ENCODE results near the gene ZDHHC22. TPM values are rescaled to one million over a fixed set of nuclear protein-coding genes. Genes with fewer than 3 reads are reported as not detected.

Gene ZDHHC22, protein sequence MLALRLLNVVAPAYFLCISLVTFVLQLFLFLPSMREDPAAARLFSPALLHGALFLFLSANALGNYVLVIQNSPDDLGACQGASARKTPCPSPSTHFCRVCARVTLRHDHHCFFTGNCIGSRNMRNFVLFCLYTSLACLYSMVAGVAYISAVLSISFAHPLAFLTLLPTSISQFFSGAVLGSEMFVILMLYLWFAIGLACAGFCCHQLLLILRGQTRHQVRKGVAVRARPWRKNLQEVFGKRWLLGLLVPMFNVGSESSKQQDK
- total RNA-seq = not detected in 2 replicates

GRCh38 chr14:77141214-77142004 is at the start of gene ZDHHC22:
TSS of gene ZDHHC22 (minus strand) at chr14:77141791. CDS start at chr14:77139738, 2,053 bp downstream.

GRCh38 chr14:77181603-77182437 is 40.2 kb upstream of the ZDHHC22 start, which contains the start of gene TMEM63C:
TSS of gene TMEM63C (plus strand) at chr14:77181798. CDS start at chr14:77218814, 37,016 bp downstream.

DNA sequence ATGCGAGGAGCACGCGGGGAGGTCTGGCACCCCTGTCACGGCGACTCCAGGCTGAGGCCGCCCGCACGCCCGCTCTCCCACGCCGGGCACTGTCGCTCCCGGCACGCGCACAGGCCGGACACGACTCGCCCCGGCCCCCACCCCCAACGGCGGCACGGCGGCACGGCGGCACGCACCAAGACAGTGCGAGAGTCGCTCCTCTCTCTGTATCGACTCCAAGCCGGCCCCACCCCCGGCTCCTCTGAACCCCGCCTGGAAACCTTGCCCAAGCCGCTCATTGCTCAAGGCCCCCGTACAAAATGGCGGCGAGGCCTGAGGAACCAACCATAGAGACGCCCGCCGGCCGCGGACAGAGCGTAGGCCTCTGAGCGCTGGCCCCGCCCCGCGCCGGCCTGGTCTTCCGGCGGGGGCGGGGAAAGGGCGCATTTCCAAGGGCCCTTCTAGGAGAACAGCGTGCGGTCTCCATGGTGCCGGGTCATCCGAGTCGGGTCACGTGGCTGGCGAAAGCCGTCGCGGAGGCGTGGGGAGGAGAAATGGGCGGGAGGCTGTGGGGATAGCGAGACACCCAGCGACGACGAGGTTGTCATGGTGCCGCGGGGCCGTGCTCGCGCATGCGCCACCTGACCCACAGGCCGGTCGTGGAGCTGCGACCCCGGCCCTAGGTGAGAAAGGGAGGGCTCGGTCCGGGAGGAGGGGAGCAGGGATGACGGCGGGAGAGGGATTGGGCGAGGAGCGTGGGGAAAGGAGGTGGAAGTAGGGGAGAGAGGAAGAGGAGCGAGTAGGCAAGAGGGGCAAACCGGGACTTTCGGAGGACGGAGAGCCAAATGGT is 43.7 kb downstream of the ZDHHC22 start, which contains the start of gene CIPC:
TSS of gene CIPC (plus strand) at position 559 of the 829 bp plus-strand sequence. CDS start 7,451 bp downstream, outside the sequence.

Other genes with a start within 250 kb of the ZDHHC22 start
- gene IRF2BPL, start 113.1 kb downstream of the ZDHHC22 start, total RNA-seq = 22.9 and 30.9 TPM in 2 replicates
- 11.1 and 14.3 TPM in 2 replicates for gene CIPC, start 43.5 kb downstream of the ZDHHC22 start, total RNA-seq
- 1.4 and 8.1 TPM in 2 replicates for gene TMEM63C, start 40.0 kb upstream of the ZDHHC22 start, total RNA-seq
- 0.24 TPM in 1 of 2 replicates, not detected in the other for gene NGB, start 129.4 kb upstream of the ZDHHC22 start, total RNA-seq
- 9.2 and 12.0 TPM in 2 replicates for gene POMT2, start 179.1 kb upstream of the ZDHHC22 start, total RNA-seq
- 33.0 and 48.8 TPM in 2 replicates for gene GSTZ1, start 179.2 kb upstream of the ZDHHC22 start, total RNA-seq
- gene TMED8, start 235.3 kb upstream of the ZDHHC22 start, total RNA-seq = 8.9 and 9.8 TPM in 2 replicates
- 0.21 and 0.72 TPM in 2 replicates for gene SAMD15, start 235.6 kb upstream of the ZDHHC22 start, total RNA-seq

Measured in tracheal epithelial cell (primary cell).